Endothelial cell (in vitro differentiated cells): ENCODE results near the gene C1QTNF8. TPM values are rescaled to one million over a fixed set of nuclear protein-coding genes. Genes with fewer than 3 reads are reported as not detected.

Experiments
- DNase-seq: peaks from one replicate; pipeline ENCODE4 v3.0.0; 2021; ENCODE audit warnings: low spot score
- H3K27ac Mint-ChIP-seq: one replicate; pipeline ENCODE4 v1.8.0; 2021; ENCODE audit warnings: mixed read lengths, inconsistent platforms; ENCODE audit not compliant: unreplicated experiment
- H3K27me3 Mint-ChIP-seq: one replicate; pipeline ENCODE4 v1.8.0; 2021; ENCODE audit warnings: mild to moderate bottlenecking, moderate library complexity, mixed read lengths, inconsistent platforms; ENCODE audit not compliant: unreplicated experiment
- H3K36me3 Mint-ChIP-seq: one replicate; pipeline ENCODE4 v1.8.0; 2021; ENCODE audit warnings: mild to moderate bottlenecking, low read depth, mixed read lengths, inconsistent platforms; ENCODE audit not compliant: unreplicated experiment
- H3K4me1 Mint-ChIP-seq: one replicate; pipeline ENCODE4 v1.8.0; 2021; ENCODE audit warnings: mild to moderate bottlenecking, mixed read lengths, inconsistent platforms; ENCODE audit not compliant: unreplicated experiment
- H3K4me3 Mint-ChIP-seq: one replicate; pipeline ENCODE4 v1.8.0; 2021; ENCODE audit warnings: mild to moderate bottlenecking, mixed read lengths, inconsistent platforms; ENCODE audit not compliant: unreplicated experiment
- H3K9me3 Mint-ChIP-seq: one replicate; pipeline ENCODE4 v1.8.0; 2021; ENCODE audit warnings: mixed read lengths, inconsistent platforms; ENCODE audit not compliant: unreplicated experiment
- CTCF ChIP-seq: fragments of 200-600 bp; sonication (generic); IDR thresholded peaks from one replicate; pipeline ENCODE4 v1.5.0; 2021; ENCODE audit warnings: antibody characterized with exemption; ENCODE audit not compliant: unreplicated experiment
- total RNA-seq: library from RNA; stranded (reverse); fragmentation: NEBNext Ultra II Directional; extraction: Animal tissue kit (Norgen Biotek cat#: 25700); gene quantifications from one replicate; pipeline ENCODE4 v1.2.1, GENCODE V29; 2021; ENCODE audit not compliant: unreplicated experiment

C1QTNF8 gene
- total RNA-seq, 1 donor from 2014 or later: not detected

DNA sequence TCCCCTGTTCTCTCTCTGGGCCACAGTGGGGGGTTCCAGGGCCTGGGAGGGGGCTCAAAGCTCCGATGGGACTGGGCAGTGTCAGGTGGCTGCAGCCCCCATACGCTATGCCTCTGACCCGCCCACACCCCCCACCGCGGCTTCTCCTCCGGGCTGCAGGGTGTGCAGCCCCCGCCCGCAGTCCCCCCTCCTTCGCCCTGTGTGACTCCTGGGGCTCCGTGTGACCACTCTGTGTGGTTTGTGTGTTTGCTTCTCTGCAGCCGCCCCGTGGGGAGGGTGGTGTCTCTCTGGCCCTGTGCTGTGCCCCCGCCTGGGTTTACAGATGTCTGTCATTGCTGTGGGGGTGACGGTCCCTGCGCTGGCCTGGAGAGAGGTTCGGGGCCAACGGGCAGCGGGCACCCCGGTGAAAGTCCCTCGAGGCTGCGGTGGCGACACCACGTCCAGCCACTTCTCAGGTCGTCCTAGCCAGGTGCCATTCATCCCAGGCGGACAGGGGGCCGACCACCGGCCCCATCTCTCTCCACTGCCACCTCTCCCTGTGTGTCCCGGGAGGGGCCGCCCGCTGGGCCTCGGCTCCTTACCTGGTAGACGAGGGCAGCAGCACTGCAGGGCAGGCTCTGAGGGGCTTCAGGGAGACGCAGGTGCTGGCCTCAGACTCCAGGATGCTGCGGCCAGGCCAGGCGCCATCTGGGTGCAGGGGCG is 18.0 kb downstream of the C1QTNF8 start:
- H3K36me3 Mint-ChIP-seq: no peaks in the 10 kb centered on the region
- TF ChIP-seq CTCF: no peak
- no peaks in the 10 kb centered on the region for H3K4me1 Mint-ChIP-seq
- DNase-seq: no peak
- H3K27me3 Mint-ChIP-seq: peaks cover 2% of the 10 kb centered on the region
- H3K27ac Mint-ChIP-seq: no peak overlapping the region
- no peaks in the 10 kb centered on the region for H3K9me3 Mint-ChIP-seq
- no peak overlapping the region for H3K4me3 Mint-ChIP-seq

DNA sequence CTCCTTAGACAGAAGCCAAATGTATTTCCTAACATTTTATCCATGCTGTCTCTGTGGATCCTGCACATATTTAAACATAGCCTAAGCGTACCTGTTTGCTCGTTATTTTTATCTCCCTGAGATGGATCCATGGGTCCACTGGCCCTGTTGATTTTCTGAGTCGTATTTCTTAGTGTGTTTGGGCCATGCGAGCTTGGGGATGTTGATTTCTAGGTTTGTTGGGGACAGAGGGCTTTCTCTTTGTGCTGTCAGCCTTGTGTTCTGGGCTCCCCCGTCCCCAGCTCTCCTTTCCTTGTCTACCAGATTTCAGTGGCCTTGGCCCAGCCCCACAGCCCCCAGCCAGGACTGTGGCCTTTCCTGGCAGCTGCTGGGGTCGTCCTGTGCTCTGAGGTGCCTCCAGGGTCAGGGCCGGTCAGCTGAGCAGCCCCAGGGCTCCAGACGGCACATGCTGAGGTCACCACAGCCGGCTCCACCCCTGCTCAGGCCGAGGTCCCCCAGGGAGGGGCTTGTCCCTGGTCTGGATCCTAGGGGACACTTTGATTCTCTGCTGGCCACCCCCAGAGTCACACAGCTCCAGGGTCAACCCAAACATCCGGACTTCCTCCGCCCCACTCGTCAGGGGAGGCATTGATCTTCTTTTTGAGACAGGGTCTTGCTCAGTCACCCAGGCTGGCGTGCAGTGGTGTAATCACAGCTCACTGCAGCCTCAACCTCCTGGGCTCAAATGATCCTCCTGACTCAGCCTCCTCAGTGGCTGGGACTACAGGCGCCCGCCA is 19.1 kb downstream of the C1QTNF8 start:
- no peak overlapping the region for H3K4me3 Mint-ChIP-seq
- peaks cover 2% of the 10 kb centered on the region for H3K27me3 Mint-ChIP-seq
- H3K36me3 Mint-ChIP-seq: no peaks in the 10 kb centered on the region
- no peaks in the 10 kb centered on the region for H3K4me1 Mint-ChIP-seq
- no peak overlapping the region for H3K27ac Mint-ChIP-seq
- no peaks in the 10 kb centered on the region for H3K9me3 Mint-ChIP-seq
- TF ChIP-seq CTCF: no peak
- no peak for DNase-seq

- Mint-ChIP-seq H3K27me3 (peaks cover 2% of the 10 kb centered on the region), H3K36me3 (no peaks in the 10 kb centered on the region), H3K4me3 (no peak overlapping the region), H3K27ac (no peak overlapping the region), H3K9me3 (no peaks in the 10 kb centered on the region), H3K4me1 (no peaks in the 10 kb centered on the region)
- DNase-seq: no peak
- TF ChIP-seq CTCF: no peak
Observed at GRCh38 chr16:1075546-1075945, 20.5 kb downstream of the C1QTNF8 start.

- Mint-ChIP-seq H3K4me3 (no peak overlapping the region), H3K9me3 (no peaks in the 10 kb centered on the region), H3K27me3 (peaks cover 2% of the 10 kb centered on the region), H3K27ac (no peak overlapping the region), H3K36me3 (no peaks in the 10 kb centered on the region), H3K4me1 (no peaks in the 10 kb centered on the region)
- no peak for TF ChIP-seq CTCF
- no peak for DNase-seq
Observed at GRCh38 chr16:1074379-1074649, 21.7 kb downstream of the C1QTNF8 start.
